T-helper 1 cell treated with Interleukin-12 subunit alpha and Interleukin-12 subunit beta and Interleukin-4 antibody, amounts not matched to agents 30 μg/mL and 1 μg/mL, for 36 hours (primary cell): ENCODE results near the gene UBE3D.
"Not testable (repeated sequence)": the region's sequence is repeated elsewhere in the genome, so short reads cannot be mapped to it uniquely, and the experiment has no call there.

ENCODE experiments used
- H3K27ac Mint-ChIP-seq: one replicate; pipeline ENCODE4 v1.8.0; 2021; ENCODE audit warnings: mild to moderate bottlenecking, mixed read lengths
- H3K27me3 Mint-ChIP-seq: one replicate; pipeline ENCODE4 v1.8.0; 2021; ENCODE audit warnings: low read depth, mixed read lengths
- H3K36me3 Mint-ChIP-seq: one replicate; pipeline ENCODE4 v1.8.0; 2021; ENCODE audit warnings: low read depth, mixed read lengths
- H3K4me1 Mint-ChIP-seq: one replicate; pipeline ENCODE4 v1.8.0; 2021; ENCODE audit warnings: low read depth, mixed read lengths
- H3K4me3 Mint-ChIP-seq: one replicate; pipeline ENCODE4 v1.8.0; 2021; ENCODE audit warnings: mild to moderate bottlenecking, moderate library complexity, mixed read lengths
- H3K9me3 Mint-ChIP-seq: one replicate; pipeline ENCODE4 v1.8.0; 2021; ENCODE audit warnings: mixed read lengths

Gene UBE3D

GRCh38 chr6:82870582-82871172 lies 195.0 kb downstream of the UBE3D start:
- Mint-ChIP-seq H3K27me3 (peaks cover 3% of the 10 kb centered on the region), H3K9me3 (no peaks in the 10 kb centered on the region), H3K4me1 (no peaks in the 10 kb centered on the region), H3K27ac (no peak overlapping the region), H3K4me3 (no peak overlapping the region), H3K36me3 (no peaks in the 10 kb centered on the region)

GRCh38 chr6:82869493-82869892 lies 196.1 kb downstream of the UBE3D start:
- Mint-ChIP-seq H3K36me3 (no peaks in the 10 kb centered on the region), H3K4me1 (no peaks in the 10 kb centered on the region), H3K27ac (no peak overlapping the region), H3K4me3 (no peak overlapping the region), H3K27me3 (peaks cover 3% of the 10 kb centered on the region), H3K9me3 (no peaks in the 10 kb centered on the region)

- Mint-ChIP-seq H3K27me3 (peaks cover 3% of the 10 kb centered on the region), H3K4me3 (no peak overlapping the region), H3K36me3 (no peaks in the 10 kb centered on the region), H3K4me1 (no peaks in the 10 kb centered on the region), H3K27ac (no peak overlapping the region), H3K9me3 (peaks cover 8% of the 10 kb centered on the region)
Observed at GRCh38 chr6:82867946-82868345, 197.7 kb downstream of the UBE3D start.

GRCh38 chr6:82866446-82866845 lies 199.2 kb downstream of the UBE3D start:
- no peaks in the 10 kb centered on the region for H3K36me3 Mint-ChIP-seq
- H3K4me3 Mint-ChIP-seq = no peak overlapping the region
- no peaks in the 10 kb centered on the region for H3K4me1 Mint-ChIP-seq
- no peak overlapping the region for H3K27ac Mint-ChIP-seq
- peaks cover 8% of the 10 kb centered on the region for H3K9me3 Mint-ChIP-seq
- H3K27me3 Mint-ChIP-seq = peaks cover 3% of the 10 kb centered on the region

GRCh38 chr6:82865461-82865860 lies 200.2 kb downstream of the UBE3D start:
- no peaks in the 10 kb centered on the region for H3K36me3 Mint-ChIP-seq
- no peak overlapping the region for H3K27ac Mint-ChIP-seq
- peaks cover 8% of the 10 kb centered on the region for H3K9me3 Mint-ChIP-seq
- H3K27me3 Mint-ChIP-seq = peaks cover 3% of the 10 kb centered on the region
- no peaks in the 10 kb centered on the region for H3K4me1 Mint-ChIP-seq
- no peak overlapping the region for H3K4me3 Mint-ChIP-seq

- no peak overlapping the region for H3K27ac Mint-ChIP-seq
- H3K27me3 Mint-ChIP-seq = peaks cover 3% of the 10 kb centered on the region
- H3K4me1 Mint-ChIP-seq = no peaks in the 10 kb centered on the region
- peaks cover 8% of the 10 kb centered on the region for H3K9me3 Mint-ChIP-seq
- no peaks in the 10 kb centered on the region for H3K36me3 Mint-ChIP-seq
- H3K4me3 Mint-ChIP-seq = no peak overlapping the region
Observed at GRCh38 chr6:82863781-82864180, 201.9 kb downstream of the UBE3D start.

- Mint-ChIP-seq H3K9me3 (peaks cover 8% of the 10 kb centered on the region), H3K36me3 (no peaks in the 10 kb centered on the region), H3K4me1 (no peaks in the 10 kb centered on the region), H3K27me3 (peaks cover 3% of the 10 kb centered on the region), H3K27ac (no peak overlapping the region), H3K4me3 (no peak overlapping the region)
Observed at GRCh38 chr6:82862543-82862942, 203.1 kb downstream of the UBE3D start.

GRCh38 chr6:82861121-82861520 lies 204.5 kb downstream of the UBE3D start:
- no peaks in the 10 kb centered on the region for H3K36me3 Mint-ChIP-seq

GRCh38 chr6:82856077-82856476 lies 209.6 kb downstream of the UBE3D start:
- not testable (repeated sequence) for H3K36me3 Mint-ChIP-seq, H3K4me3 Mint-ChIP-seq, H3K27ac Mint-ChIP-seq, H3K27me3 Mint-ChIP-seq, H3K4me1 Mint-ChIP-seq
- peaks cover 12% of the 10 kb centered on the region for H3K9me3 Mint-ChIP-seq

More at GRCh38 chr6:82861121-82861520, 204.5 kb downstream of the UBE3D start:
- Mint-ChIP-seq H3K4me3 (no peak overlapping the region), H3K4me1 (no peaks in the 10 kb centered on the region), H3K27me3 (no peaks in the 10 kb centered on the region), H3K9me3 (peaks cover 8% of the 10 kb centered on the region), H3K27ac (no peak overlapping the region)

GRCh38 chr6:82852904-82853303 lies 212.7 kb downstream of the UBE3D start:
- not testable (repeated sequence) for H3K4me1 Mint-ChIP-seq, H3K4me3 Mint-ChIP-seq, H3K27me3 Mint-ChIP-seq, H3K27ac Mint-ChIP-seq, H3K36me3 Mint-ChIP-seq
- H3K9me3 Mint-ChIP-seq = peaks cover 12% of the 10 kb centered on the region

- H3K4me3 Mint-ChIP-seq = no peak overlapping the region
- no peaks in the 10 kb centered on the region for H3K9me3 Mint-ChIP-seq
- no peaks in the 10 kb centered on the region for H3K36me3 Mint-ChIP-seq
- H3K4me1 Mint-ChIP-seq = no peaks in the 10 kb centered on the region
- H3K27ac Mint-ChIP-seq = no peak overlapping the region
- H3K27me3 Mint-ChIP-seq = no peaks in the 10 kb centered on the region
Observed at GRCh38 chr6:82843291-82843885, 222.3 kb downstream of the UBE3D start.

- no peaks in the 10 kb centered on the region for H3K9me3 Mint-ChIP-seq
- H3K36me3 Mint-ChIP-seq = no peaks in the 10 kb centered on the region
- no peaks in the 10 kb centered on the region for H3K27me3 Mint-ChIP-seq
- no peak overlapping the region for H3K4me3 Mint-ChIP-seq
- H3K27ac Mint-ChIP-seq = no peak overlapping the region
- no peaks in the 10 kb centered on the region for H3K4me1 Mint-ChIP-seq
Observed at GRCh38 chr6:82842721-82843120, 222.9 kb downstream of the UBE3D start.
